Neural crest cell (in vitro differentiated cells): ENCODE data around the gene PPARGC1A. TPM values are rescaled to one million over a fixed set of nuclear protein-coding genes. Genes with fewer than 3 reads are reported as not detected.

Experiments
- DNase-seq: peaks from one replicate; pipeline ENCODE4 v3.0.0; 2021; ENCODE audit warnings: low read depth, mixed read lengths, low spot score
- H3K27ac Mint-ChIP-seq: one replicate; pipeline ENCODE4 v1.8.0; 2021; ENCODE audit warnings: mild to moderate bottlenecking, mixed read lengths; ENCODE audit not compliant: unreplicated experiment
- H3K27me3 Mint-ChIP-seq: 2 replicates; pipeline ENCODE4 v1.8.0; 2021; ENCODE audit warnings: low read depth, mild to moderate bottlenecking, mixed read lengths
- H3K36me3 Mint-ChIP-seq: 2 replicates; pipeline ENCODE4 v1.8.0; 2021; ENCODE audit warnings: low read depth, mild to moderate bottlenecking, mixed read lengths
- H3K4me1 Mint-ChIP-seq: 2 replicates; pipeline ENCODE4 v1.8.0; 2021; ENCODE audit warnings: mixed read lengths
- H3K4me3 Mint-ChIP-seq: one replicate; pipeline ENCODE4 v1.8.0; 2021; ENCODE audit warnings: mild to moderate bottlenecking, mixed read lengths
- H3K9me3 Mint-ChIP-seq: 2 replicates; pipeline ENCODE4 v1.8.0; 2021; ENCODE audit warnings: mixed read lengths
- CTCF ChIP-seq: fragments of 200-600 bp; sonication (generic); conservative IDR thresholded peaks from 2 replicates; pipeline ENCODE4 v1.5.0; 2021; ENCODE audit warnings: antibody characterized with exemption, mild to moderate bottlenecking
- total RNA-seq: library from RNA; stranded (reverse); gene quantifications from 2 replicates; pipeline ENCODE4 v1.2.1, GENCODE V29; 2021

The PPARGC1A gene
- total RNA-seq, 1 donor from 2014 or later = 2.8 TPM

DNA sequence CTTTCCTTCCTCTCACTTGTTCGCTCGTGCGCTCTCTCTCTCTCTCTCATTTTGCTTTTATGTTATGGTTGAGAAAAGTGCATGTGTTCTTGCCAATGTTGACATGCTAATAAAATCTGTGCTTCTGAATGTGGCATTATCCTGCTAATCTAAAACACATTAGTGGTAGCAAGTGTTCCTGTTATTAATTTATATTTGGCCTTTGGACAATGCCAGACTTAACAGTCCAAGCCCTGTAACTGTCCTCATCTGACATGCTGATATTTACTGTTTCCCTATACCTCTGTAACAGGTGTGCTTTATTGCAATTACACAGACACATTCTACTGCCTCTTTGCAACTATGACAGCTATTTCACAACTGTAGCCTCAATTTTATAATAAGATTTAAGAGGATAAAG is 2.7 kb downstream of the PPARGC1A start:
- no peaks in the 10 kb centered on the region for H3K36me3 Mint-ChIP-seq
- H3K4me1 Mint-ChIP-seq = peaks cover 30% of the 10 kb centered on the region
- no peak overlapping the region for H3K4me3 Mint-ChIP-seq
- no peak overlapping the region for H3K27ac Mint-ChIP-seq
- peaks cover 6% of the 10 kb centered on the region for H3K27me3 Mint-ChIP-seq
- no peaks in the 10 kb centered on the region for H3K9me3 Mint-ChIP-seq
- TF ChIP-seq CTCF = no peak
- no peak for DNase-seq

DNA sequence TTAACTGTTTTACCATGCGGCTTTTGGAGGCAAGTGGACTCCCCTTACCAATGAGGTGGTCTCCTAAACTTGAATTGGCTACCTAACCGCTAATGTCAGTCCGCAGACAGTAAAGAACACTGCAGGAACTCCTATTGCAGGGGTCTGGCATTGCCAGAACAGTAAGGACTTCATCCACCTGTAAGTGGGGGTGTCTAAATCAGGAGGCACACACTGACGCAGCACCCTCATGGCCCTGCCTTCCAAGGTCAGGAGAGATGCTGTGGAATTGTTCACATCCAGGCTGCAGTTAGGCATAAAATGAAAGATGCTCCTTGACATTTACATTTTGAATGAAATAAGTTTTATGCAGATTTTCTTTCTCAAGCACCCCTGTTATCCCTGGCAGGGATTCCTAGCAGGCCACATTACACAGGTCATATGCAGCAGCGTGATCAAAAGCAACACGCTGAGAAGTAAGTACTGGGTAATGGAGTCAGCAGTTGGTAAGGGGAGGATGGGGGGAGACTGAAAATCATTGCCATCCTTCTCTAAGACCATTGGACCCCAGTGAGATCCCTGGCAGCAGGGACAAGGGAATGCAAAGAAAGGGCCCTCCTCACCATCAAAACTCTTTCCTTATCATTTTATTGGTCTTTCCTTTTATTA is 3.8 kb downstream of the PPARGC1A start:
- peaks cover 6% of the 10 kb centered on the region for H3K27me3 Mint-ChIP-seq
- no peak for DNase-seq
- no peak overlapping the region for H3K4me3 Mint-ChIP-seq
- TF ChIP-seq CTCF = no peak
- no peak overlapping the region for H3K27ac Mint-ChIP-seq
- peaks cover 30% of the 10 kb centered on the region for H3K4me1 Mint-ChIP-seq
- no peaks in the 10 kb centered on the region for H3K9me3 Mint-ChIP-seq
- H3K36me3 Mint-ChIP-seq = no peaks in the 10 kb centered on the region

DNA sequence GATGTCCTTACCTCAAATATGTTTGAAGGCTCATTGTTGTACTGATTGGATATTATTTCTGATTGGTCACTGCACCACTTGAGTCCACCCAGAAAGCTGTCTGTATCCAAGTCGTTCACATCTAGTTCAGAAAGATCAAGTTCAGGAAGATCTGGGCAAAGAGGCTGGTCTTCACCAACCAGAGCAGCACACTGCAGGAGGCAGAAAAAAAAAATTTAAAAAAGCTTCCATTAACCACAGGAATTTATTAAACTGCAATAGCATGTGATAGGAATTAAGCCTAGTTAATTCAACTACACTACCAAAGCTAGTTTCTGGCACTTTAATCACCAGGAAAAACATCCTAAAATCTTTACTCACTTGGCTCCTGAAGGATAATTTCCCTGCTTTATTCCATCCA is 5.1 kb downstream of the PPARGC1A start:
- peaks cover 4% of the 10 kb centered on the region for H3K27me3 Mint-ChIP-seq
- no peak for DNase-seq
- H3K4me1 Mint-ChIP-seq = peaks cover 24% of the 10 kb centered on the region
- H3K9me3 Mint-ChIP-seq = no peaks in the 10 kb centered on the region
- TF ChIP-seq CTCF = no peak
- no peak overlapping the region for H3K4me3 Mint-ChIP-seq
- H3K27ac Mint-ChIP-seq = no peak overlapping the region
- no peaks in the 10 kb centered on the region for H3K36me3 Mint-ChIP-seq

GRCh38 chr4:23884261-23884660 is 5.6 kb downstream of the PPARGC1A start:
- no peak for TF ChIP-seq CTCF
- no peaks in the 10 kb centered on the region for H3K36me3 Mint-ChIP-seq
- DNase-seq = no peak
- H3K27ac Mint-ChIP-seq = no peak overlapping the region
- no peaks in the 10 kb centered on the region for H3K9me3 Mint-ChIP-seq
- peaks cover 3% of the 10 kb centered on the region for H3K27me3 Mint-ChIP-seq
- H3K4me3 Mint-ChIP-seq = no peak overlapping the region
- H3K4me1 Mint-ChIP-seq = peaks cover 23% of the 10 kb centered on the region

GRCh38 chr4:23882976-23883531 is 6.8 kb downstream of the PPARGC1A start:
- Mint-ChIP-seq H3K27me3 (no peaks in the 10 kb centered on the region), H3K4me3 (no peak overlapping the region), H3K9me3 (no peaks in the 10 kb centered on the region), H3K4me1 (peaks cover 11% of the 10 kb centered on the region), H3K36me3 (no peaks in the 10 kb centered on the region), H3K27ac (peak overlapping the region; percentile 27)
- no peak for TF ChIP-seq CTCF
- DNase-seq = no peak
